PC-9 (cell line): Measurements from ENCODE around the gene PPARA. TPM values are rescaled to one million over a fixed set of nuclear protein-coding genes. Genes with fewer than 3 reads are reported as not detected.

Experiments
- BruUV-seq: library from RNA; stranded (reverse); fragments of 400-500 nt; replicated peaks from 2 replicates; lab custom pipeline; 2021; lab: Mats Ljungman, UMichigan
- CTCF ChIA-PET: fragments of 300-600 bp; sonication (Branson Sonifier 250); formaldehyde crosslinking; loops from one replicate; lab custom pipeline; 2022; ENCODE audit warnings: antibody characterized with exemption; lab: Charles Lee
- POLR2A ChIA-PET: fragments of 300-600 bp; sonication (Branson Sonifier 250); formaldehyde crosslinking; loops from one replicate; lab custom pipeline; 2022; ENCODE audit warnings: antibody characterized with exemption; ENCODE audit not compliant: unreplicated experiment; lab: Charles Lee
- DNase-seq, 2 experiments: peaks; one replicate each; pipeline versions ENCODE4 v3.0.0 to v3.0.0-alpha.2; 2015 to 2022; ENCODE audit warnings: mixed read lengths in 1 of 2
- H2AFZ ChIP-seq: fragments of 200-600 bp; sonication (generic); 2 replicates; pipeline ENCODE4 v1.8.1; 2017; ENCODE audit warnings: antibody characterized with exemption
- H3F3A ChIP-seq: fragments of 200-600 bp; sonication (generic); 2 replicates; pipeline ENCODE4 v1.8.1; 2017; ENCODE audit warnings: antibody characterized with exemption, mild to moderate bottlenecking, low read depth; ENCODE audit not compliant: insufficient read depth
- H3K27ac ChIP-seq: fragments of 200-600 bp; sonication (generic); 2 replicates; pipeline ENCODE4 v1.6.1; 2016; ENCODE audit warnings: mixed run types
- H3K27me3 ChIP-seq: fragments of 200-600 bp; sonication (generic); 2 replicates; pipeline ENCODE4 v1.6.1; 2016; ENCODE audit warnings: low read depth, mixed run types; ENCODE audit not compliant: insufficient read depth
- H3K36me3 ChIP-seq: fragments of 200-600 bp; sonication (generic); 2 replicates; pipeline ENCODE4 v1.6.1; 2016; ENCODE audit warnings: low read depth, mixed run types
- H3K4me1 ChIP-seq: fragments of 200-600 bp; sonication (generic); replicated peaks from 2 replicates; pipeline ENCODE4 v1.6.1; 2016; ENCODE audit warnings: mixed run types; ENCODE audit not compliant: insufficient read depth
- H3K4me2 ChIP-seq: fragments of 200-600 bp; sonication (generic); 2 replicates; pipeline ENCODE4 v1.6.1; 2017; ENCODE audit warnings: mixed run types
- H3K4me3 ChIP-seq: fragments of 200-600 bp; sonication (generic); 2 replicates; pipeline ENCODE4 v1.6.1; 2016; ENCODE audit warnings: mixed run types
- H3K79me2 ChIP-seq: fragments of 200-600 bp; sonication (generic); 2 replicates; pipeline ENCODE4 v1.6.1; 2017; ENCODE audit warnings: low read depth, mixed run types
- H3K9me2 ChIP-seq: fragments of 200-600 bp; sonication (generic); 2 replicates; pipeline ENCODE4 v1.8.1; 2017; ENCODE audit warnings: mild to moderate bottlenecking; ENCODE audit not compliant: insufficient read depth
- H3K9me3 ChIP-seq: fragments of 200-600 bp; sonication (generic); 2 replicates; pipeline ENCODE4 v1.8.1; 2016; ENCODE audit warnings: low read depth; ENCODE audit not compliant: insufficient read depth
- H4K20me1 ChIP-seq: fragments of 200-600 bp; sonication (generic); 2 replicates; pipeline ENCODE4 v1.8.1; 2017; ENCODE audit not compliant: insufficient read depth
- EZH2 ChIP-seq: fragments of 200-600 bp; sonication (generic); IDR thresholded peaks from 2 replicates; pipeline ENCODE4 v1.8.0; 2017; ENCODE audit warnings: antibody characterized with exemption, low read depth
- intact Hi-C: fragments of 100-400 bp; cut with micrococcal nuclease; formaldehyde crosslinking; loops from one replicate; pipeline ENCODE4 v1.10.0; 2022; ENCODE audit not compliant: unreplicated experiment
- total RNA-seq: library from RNA; stranded (reverse); gene quantifications from 2 replicates; pipeline ENCODE4 v1.2.3, GENCODE V29; 2021
- TF ChIP-seq, protein P1 (sequence below): fragments of 200-600 bp; sonication (generic); conservative IDR thresholded peaks from 2 replicates; pipeline ENCODE4 v1.6.1; 2017; ENCODE audit warnings: mixed run types, antibody characterized with exemption, mild to moderate bottlenecking, moderate library complexity

PPARA gene
- total RNA-seq, 1 experiment from 2014 or later, result 43.9 TPM

DNA sequence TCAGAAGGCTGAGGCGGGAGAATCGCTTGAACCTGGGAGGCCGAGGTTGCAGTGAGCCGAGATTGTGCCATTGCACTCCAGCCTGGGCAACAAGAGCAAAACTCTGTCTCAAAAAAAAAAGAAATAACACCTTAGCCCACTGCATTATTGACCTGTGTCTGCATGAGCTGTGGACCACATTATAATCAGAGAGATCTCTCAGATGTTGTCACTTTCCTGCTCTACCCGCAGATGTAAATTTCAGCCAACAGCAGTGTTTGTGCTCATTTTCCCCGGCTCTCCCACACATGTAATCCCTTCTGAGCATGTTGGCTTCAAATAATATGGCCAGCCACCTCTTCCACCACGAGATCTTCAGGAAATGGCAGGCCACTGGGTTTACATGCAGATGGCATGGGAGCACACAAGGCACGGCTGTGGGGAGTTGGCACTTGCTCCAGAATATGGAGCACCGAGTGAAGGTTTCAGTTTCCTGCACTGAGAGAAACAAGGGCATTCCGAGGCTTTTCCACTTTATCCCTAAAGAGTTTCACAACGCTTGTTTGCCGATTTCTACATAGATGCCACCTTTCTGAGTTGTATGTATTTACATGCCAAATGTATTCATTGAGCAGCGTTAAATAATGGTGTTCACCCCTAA lies 80.1 kb downstream of the PPARA start:
- CTCF ChIA-PET, result no interaction called here
- TF ChIP-seq, protein P1, sequence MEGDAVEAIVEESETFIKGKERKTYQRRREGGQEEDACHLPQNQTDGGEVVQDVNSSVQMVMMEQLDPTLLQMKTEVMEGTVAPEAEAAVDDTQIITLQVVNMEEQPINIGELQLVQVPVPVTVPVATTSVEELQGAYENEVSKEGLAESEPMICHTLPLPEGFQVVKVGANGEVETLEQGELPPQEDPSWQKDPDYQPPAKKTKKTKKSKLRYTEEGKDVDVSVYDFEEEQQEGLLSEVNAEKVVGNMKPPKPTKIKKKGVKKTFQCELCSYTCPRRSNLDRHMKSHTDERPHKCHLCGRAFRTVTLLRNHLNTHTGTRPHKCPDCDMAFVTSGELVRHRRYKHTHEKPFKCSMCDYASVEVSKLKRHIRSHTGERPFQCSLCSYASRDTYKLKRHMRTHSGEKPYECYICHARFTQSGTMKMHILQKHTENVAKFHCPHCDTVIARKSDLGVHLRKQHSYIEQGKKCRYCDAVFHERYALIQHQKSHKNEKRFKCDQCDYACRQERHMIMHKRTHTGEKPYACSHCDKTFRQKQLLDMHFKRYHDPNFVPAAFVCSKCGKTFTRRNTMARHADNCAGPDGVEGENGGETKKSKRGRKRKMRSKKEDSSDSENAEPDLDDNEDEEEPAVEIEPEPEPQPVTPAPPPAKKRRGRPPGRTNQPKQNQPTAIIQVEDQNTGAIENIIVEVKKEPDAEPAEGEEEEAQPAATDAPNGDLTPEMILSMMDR, result no peak
- TF ChIP-seq EZH2, result no peak
- Histone ChIP-seq H3K27me3 (no peaks in the 10 kb centered on the region), H3K27ac (no peak overlapping the region), H3F3A (peaks cover 4% of the 10 kb centered on the region; the same call in 1 of the 2 replicates), H4K20me1 (no peaks in the 10 kb centered on the region), H3K9me3 (no peaks in the 10 kb centered on the region), H3K4me3 (no peak overlapping the region), H2AFZ (no peak overlapping the region), H3K4me1 (no peaks in the 10 kb centered on the region), H3K9me2 (no peaks in the 10 kb centered on the region), H3K36me3 (no peaks in the 10 kb centered on the region), H3K79me2 (no peaks in the 10 kb centered on the region), H3K4me2 (no peak overlapping the region)
- DNase-seq, result no peak
- intact Hi-C loops, result loop anchor here (10.0 kb wide), 1 partner anchor 76 kb away; the partner anchor contains the start of gene PPARA
- POLR2A ChIA-PET, result no interaction called here
- no TSS peak for BruUV-seq

DNA sequence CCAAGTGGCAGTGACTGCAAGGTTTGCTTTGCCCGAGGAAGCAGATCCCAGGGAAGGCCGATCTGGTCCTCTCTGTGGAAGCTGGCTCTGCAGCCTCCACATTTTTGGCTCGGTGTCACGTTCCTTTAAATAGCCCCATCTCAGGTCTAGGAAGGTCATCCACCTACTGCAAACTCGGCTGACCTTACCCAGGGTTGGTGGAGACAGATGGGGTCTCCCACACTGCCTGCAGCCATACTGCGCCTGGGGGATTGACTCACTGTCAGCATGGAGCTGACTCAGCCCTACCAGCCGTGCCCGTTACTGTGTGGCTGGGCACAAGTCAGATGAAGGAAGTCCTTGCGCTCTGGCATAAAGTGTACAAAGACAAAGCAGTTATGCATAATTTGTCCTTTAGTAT lies 82.9 kb downstream of the PPARA start:
- no peaks in the 10 kb centered on the region for H3K4me1 ChIP-seq
- no peak for DNase-seq
- ChIA-PET POLR2A (no interaction called here), CTCF (no interaction called here)
- H3K27me3 ChIP-seq, result no peaks in the 10 kb centered on the region
- H2AFZ ChIP-seq, result no peak overlapping the region
- no peaks in the 10 kb centered on the region for H3K36me3 ChIP-seq
- BruUV-seq, result no TSS peak
- H3K27ac ChIP-seq, result no peak overlapping the region
- no peaks in the 10 kb centered on the region for H3K9me2 ChIP-seq
- H4K20me1 ChIP-seq, result no peaks in the 10 kb centered on the region
- intact Hi-C loops, result loop anchor here (10.0 kb wide), 1 partner anchor 78 kb away; the partner anchor contains the start of gene PPARA
- TF ChIP-seq, protein P1, result no peak
- TF ChIP-seq EZH2, result no peak
- H3F3A ChIP-seq, result no peaks in the 10 kb centered on the region
- no peak overlapping the region for H3K4me3 ChIP-seq
- no peak overlapping the region for H3K4me2 ChIP-seq
- H3K9me3 ChIP-seq, result no peaks in the 10 kb centered on the region
- H3K79me2 ChIP-seq, result no peaks in the 10 kb centered on the region

DNA sequence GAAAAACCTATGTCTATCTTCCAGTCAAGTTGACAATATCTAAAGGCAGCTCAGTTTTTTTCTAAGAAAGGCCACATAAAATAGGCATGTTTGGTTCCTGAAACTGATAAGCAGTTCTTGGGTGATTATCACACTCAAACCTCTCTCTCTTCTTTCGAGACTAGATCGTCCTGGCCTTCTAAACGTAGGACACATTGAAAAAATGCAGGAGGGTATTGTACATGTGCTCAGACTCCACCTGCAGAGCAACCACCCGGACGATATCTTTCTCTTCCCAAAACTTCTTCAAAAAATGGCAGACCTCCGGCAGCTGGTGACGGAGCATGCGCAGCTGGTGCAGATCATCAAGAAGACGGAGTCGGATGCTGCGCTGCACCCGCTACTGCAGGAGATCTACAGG lies 84.6 kb downstream of the PPARA start:
- CTCF ChIA-PET, result no interaction called here

More for the DNA sequence above, 84.6 kb downstream of the PPARA start:
- Histone ChIP-seq H2AFZ (no peak overlapping the region), H3K27ac (no peak overlapping the region), H3K4me1 (no peaks in the 10 kb centered on the region), H3K9me3 (no peaks in the 10 kb centered on the region), H3K36me3 (no peaks in the 10 kb centered on the region), H3K4me3 (no peak overlapping the region), H4K20me1 (no peaks in the 10 kb centered on the region), H3K4me2 (no peak overlapping the region), H3K27me3 (no peaks in the 10 kb centered on the region), H3K79me2 (no peaks in the 10 kb centered on the region), H3F3A (no peaks in the 10 kb centered on the region), H3K9me2 (no peaks in the 10 kb centered on the region)
- no TSS peak for BruUV-seq
- intact Hi-C loops, result loop anchor here (10.0 kb wide), 1 partner anchor 80 kb away; the partner anchor contains the start of gene PPARA
- TF ChIP-seq, protein P1, result no peak
- TF ChIP-seq EZH2, result no peak
- DNase-seq, result no peak
- POLR2A ChIA-PET, result no interaction called here
